GM12892 (cell line): ENCODE measurements around the gene HAND1.

Experiments used
- POLR2A ChIP-seq: IDR thresholded peaks from 2 replicates; pipeline ENCODE4 v1.6.1; 2011; ENCODE audit warnings: low read depth, low read length, control low read depth
- POLR2AphosphoS5 ChIP-seq: IDR thresholded peaks from 2 replicates; pipeline ENCODE4 v1.6.1; 2011; ENCODE audit warnings: low read depth, low read length, control low read depth
- TAF1 ChIP-seq: IDR thresholded peaks from 2 replicates; pipeline ENCODE4 v1.6.1; 2011; ENCODE audit warnings: low read depth, mild to moderate bottlenecking, control low read depth, low read length, borderline replicate concordance

DNA sequence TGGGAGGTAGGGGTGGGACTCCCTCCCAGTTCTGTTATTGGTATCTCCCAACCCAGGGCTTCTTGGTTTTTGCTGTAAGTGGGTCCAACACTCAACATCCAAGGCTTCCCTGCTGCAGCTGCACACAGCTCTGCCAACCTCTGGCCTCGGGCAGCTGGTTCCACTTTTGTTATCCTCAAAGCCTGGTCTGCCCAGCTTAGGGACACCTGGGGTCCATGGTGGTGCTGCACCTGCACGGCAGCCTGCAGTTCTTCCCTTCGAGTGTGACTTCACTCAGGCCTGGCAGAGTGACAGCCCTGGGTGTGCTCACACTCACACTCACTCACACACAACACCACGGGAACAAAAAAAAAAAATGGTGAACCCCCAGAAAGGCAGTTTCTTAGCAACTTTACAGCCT, 47.6 kb downstream of the HAND1 start:
- no peak for TF ChIP-seq POLR2A
- TF ChIP-seq POLR2AphosphoS5: no peak
- TF ChIP-seq TAF1: no peak
